IMR-90 (cell line): ENCODE measurements around the gene BCL2L11. TPM values are rescaled to one million over a fixed set of nuclear protein-coding genes. Genes with fewer than 3 reads are reported as not detected.
A peak's percentile ranks its signal among the peaks of the same experiment; 100 is the strongest.

Source experiments
- ATAC-seq: fragments of 200-7000 bp; cut with Tn5 transposase; 2 replicates; pipeline ENCODE4 v1.9.1; 2020; ENCODE audit warnings: low read depth, mild to moderate bottlenecking, moderate library complexity
- BruUV-seq: library from RNA; stranded (reverse); fragments of 400-500 nt; replicated peaks from 2 replicates; lab custom pipeline; 2021; lab: Mats Ljungman, UMichigan
- CTCF ChIA-PET: fragments of 300-600 bp; formaldehyde crosslinking; extraction: SDS; loops from one replicate; lab custom pipeline; 2021; ENCODE audit warnings: antibody characterized with exemption; lab: Yijun Ruan, JAX
- POLR2A ChIA-PET: fragments of 300-600 bp; sonication (Branson Sonifier 250); formaldehyde crosslinking; loops from one replicate; lab custom pipeline; 2022; ENCODE audit warnings: antibody characterized with exemption; ENCODE audit not compliant: unreplicated experiment; lab: Charles Lee
- DNase-seq: peaks from one replicate; pipeline ENCODE4 v3.0.0; 2013
- H2AFZ ChIP-seq: replicated peaks from 2 replicates; pipeline ENCODE3; 2013; ENCODE audit warnings: low read length, mild to moderate bottlenecking; ENCODE audit not compliant: poor library complexity
- H2AK5ac ChIP-seq: 2 replicates; pipeline ENCODE4 v1.6.1; 2013; ENCODE audit warnings: low read depth, low read length, inconsistent platforms
- H2AK9ac ChIP-seq: replicated peaks from 2 replicates; pipeline ENCODE3; 2013; ENCODE audit warnings: mild to moderate bottlenecking, low read depth, low read length, moderate library complexity; ENCODE audit not compliant: poor library complexity
- H2BK120ac ChIP-seq: 2 replicates; pipeline ENCODE4 v1.6.1; 2013; ENCODE audit warnings: low read depth, low read length, inconsistent platforms
- H2BK15ac ChIP-seq: 3 replicates; pipeline ENCODE4 v1.6.1; 2013; ENCODE audit warnings: low read depth, low read length, inconsistent platforms
- H2BK20ac ChIP-seq: 2 replicates; pipeline ENCODE4 v1.6.1; 2013; ENCODE audit warnings: low read depth, mild to moderate bottlenecking, inconsistent platforms, low read length, moderate library complexity
- H2BK5ac ChIP-seq: 2 replicates; pipeline ENCODE4 v1.6.1; 2013; ENCODE audit warnings: mild to moderate bottlenecking, low read depth, low read length, inconsistent platforms; ENCODE audit not compliant: poor library complexity, severe bottlenecking
- H3K14ac ChIP-seq: replicated peaks from 2 replicates; pipeline ENCODE4 v1.6.1; 2013; ENCODE audit warnings: low read depth, low read length, inconsistent platforms
- H3K18ac ChIP-seq: 2 replicates; pipeline ENCODE4 v1.6.1; 2013; ENCODE audit warnings: low read depth, low read length, control low read depth
- H3K23ac ChIP-seq: 2 replicates; pipeline ENCODE4 v1.6.1; 2013; ENCODE audit warnings: low read depth, low read length, inconsistent platforms
- H3K27ac ChIP-seq: 2 replicates; pipeline ENCODE4 v1.5.1; 2013; ENCODE audit warnings: mild to moderate bottlenecking, control low read depth, low read length; ENCODE audit not compliant: insufficient read depth
- H3K27me3 ChIP-seq: 2 replicates; pipeline ENCODE4 v1.6.1; 2013; ENCODE audit warnings: low read length; ENCODE audit not compliant: control insufficient read depth, insufficient read depth
- H3K36me3 ChIP-seq: 2 replicates; pipeline ENCODE4 v1.6.1; 2013; ENCODE audit warnings: low read length, mixed read lengths; ENCODE audit not compliant: control insufficient read depth, insufficient read depth
- H3K4ac ChIP-seq: 2 replicates; pipeline ENCODE4 v1.6.1; 2013; ENCODE audit warnings: low read depth, low read length, inconsistent platforms
- H3K4me1 ChIP-seq: 2 replicates; pipeline ENCODE4 v1.6.1; 2013; ENCODE audit warnings: low read length, mixed read lengths; ENCODE audit not compliant: control insufficient read depth, insufficient read depth
- H3K4me2 ChIP-seq: 2 replicates; pipeline ENCODE4 v1.6.1; 2013; ENCODE audit warnings: low read depth, mild to moderate bottlenecking, control low read depth, low read length, moderate library complexity
- H3K4me3 ChIP-seq: 2 replicates; pipeline ENCODE4 v1.5.1; 2013; ENCODE audit warnings: low read depth, mild to moderate bottlenecking, control low read depth, low read length, moderate library complexity; ENCODE audit not compliant: insufficient read depth
- H3K56ac ChIP-seq: 2 replicates; pipeline ENCODE4 v1.6.1; 2013; ENCODE audit warnings: low read length, inconsistent platforms; ENCODE audit not compliant: insufficient read depth; ENCODE audit errors: extremely low read depth
- H3K79me1 ChIP-seq, 2 experiments: 2 replicates each; pipeline ENCODE4 v1.6.1; 2013; ENCODE audit warnings: low read length in 2 of 2, inconsistent platforms in 1 of 2, low read depth in 1 of 2
- H3K9ac ChIP-seq: 2 replicates; pipeline ENCODE4 v1.6.1; 2013; ENCODE audit warnings: low read depth, low read length, control low read depth
- H3K9me1 ChIP-seq: 2 replicates; pipeline ENCODE4 v1.6.1; 2013; ENCODE audit warnings: low read length, inconsistent platforms; ENCODE audit not compliant: insufficient read depth
- H3K9me3 ChIP-seq: 2 replicates; pipeline ENCODE4 v1.6.1; 2013; ENCODE audit warnings: low read length; ENCODE audit not compliant: control insufficient read depth, insufficient read depth
- H4K20me1 ChIP-seq: 2 replicates; pipeline ENCODE4 v1.6.1; 2013; ENCODE audit warnings: low read length, inconsistent platforms; ENCODE audit not compliant: insufficient read depth
- H4K5ac ChIP-seq: 2 replicates; pipeline ENCODE4 v1.6.1; 2013; ENCODE audit warnings: mild to moderate bottlenecking, low read depth, low read length, control low read depth
- H4K8ac ChIP-seq, 2 experiments: 2 replicates each; pipeline ENCODE4 v1.6.1; 2013; ENCODE audit warnings: low read depth in 2 of 2, low read length in 2 of 2, control low read depth in 1 of 2, inconsistent platforms in 1 of 2
- H4K91ac ChIP-seq: 2 replicates; pipeline ENCODE4 v1.6.1; 2013; ENCODE audit warnings: low read depth, low read length, inconsistent platforms; ENCODE audit not compliant: insufficient read depth
- BHLHE40 ChIP-seq: fragments of 150-350 bp; IDR thresholded peaks from 2 replicates; pipeline ENCODE4 v1.6.1; 2016; ENCODE audit warnings: mild to moderate bottlenecking, low read depth, low read length
- CEBPB ChIP-seq: IDR thresholded peaks from 2 replicates; pipeline ENCODE4 v1.6.1; 2012; ENCODE audit warnings: low read depth, low read length, improper control_type of control experiment
- FOS ChIP-seq: fragments of 150-350 bp; IDR thresholded peaks from 2 replicates; pipeline ENCODE4 v1.6.1; 2016; ENCODE audit warnings: low read depth, low read length
- NFE2L2 ChIP-seq: fragments of 150-350 bp; IDR thresholded peaks from 2 replicates; pipeline ENCODE4 v1.6.1; 2016; ENCODE audit warnings: low read depth, mild to moderate bottlenecking, low read length
- USF2 ChIP-seq: fragments of 150-350 bp; IDR thresholded peaks from 2 replicates; pipeline ENCODE4 v1.6.1; 2017; ENCODE audit warnings: mild to moderate bottlenecking, antibody characterized with exemption, low read length, low read depth
- WGBS, 2 experiments: methylation state at CpG; one replicate each; pipeline versions ENCODE4 v1.1.5 to v1.1.7; 2013; ENCODE audit warnings: missing lambda C conversion rate in 2 of 2; ENCODE audit not compliant: insufficient read length in 1 of 2; ENCODE audit errors: extremely low coverage in 2 of 2; 5-methylcytosine and 5-hydroxymethylcytosine counted together
- dilution Hi-C: fragments of 300-500 bp; cut with HindIII; formaldehyde crosslinking; loops from one replicate; pipeline ENCODE4 v1.14.3; 2018; ENCODE audit warnings: low sequenced_read_pairs; ENCODE audit not compliant: unreplicated experiment
- in situ Hi-C: fragments of 300-500 bp; cut with MboI; formaldehyde crosslinking; loops from 3 replicates; pipeline ENCODE4 v1.14.3; 2019; ENCODE audit warnings: low sequenced_read_pairs, inconsistent platforms, mixed read lengths
- intact Hi-C: fragments of 100-400 bp; cut with micrococcal nuclease; formaldehyde crosslinking; loops from 2 replicates; pipeline ENCODE4 v1.10.0; 2022
- polyA plus RNA-seq, 3 experiments: library from polyadenylated mRNA; depleted of rRNA; stranded (reverse); fragments of >200 nt; gene quantifications; 2 replicates each; pipeline ENCODE4 v1.2.3, GENCODE V29; 2012; ENCODE audit warnings: low replicate concordance in 1 of 3
- total RNA-seq: library from RNA; depleted of rRNA; stranded (reverse); fragments of >200 nt; gene quantifications from 2 replicates; pipeline ENCODE4 v1.2.3, GENCODE V29; 2012

Gene BCL2L11
- total and polyA plus RNA-seq, 2 of the 4 experiments (the other 2 are of a cell fraction) = 1.1 to 1.7 TPM

DNA sequence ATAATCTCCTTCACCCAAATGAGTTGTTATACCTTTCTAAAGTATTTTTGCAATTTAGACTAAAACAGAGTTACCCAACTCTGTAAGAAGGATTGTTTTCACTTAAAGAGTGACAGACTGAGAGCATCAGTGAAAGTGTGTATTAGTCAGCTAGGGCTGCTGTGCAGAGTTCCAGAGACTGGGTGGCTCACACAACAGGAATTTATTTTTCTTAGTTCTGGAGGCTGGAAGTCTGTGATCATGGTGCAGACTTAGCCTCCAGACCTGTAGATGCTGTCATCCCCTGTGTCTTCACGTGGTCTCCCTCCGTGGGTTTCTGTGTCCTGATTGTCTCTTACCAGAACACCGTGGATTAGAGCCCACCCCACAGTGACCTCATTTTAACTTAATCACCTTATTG is 40.0 kb downstream of the BCL2L11 start:
- TF ChIP-seq BHLHE40 (peak; percentile 70), USF2 (peak; percentile 88), CEBPB (peak; percentile 84), NFE2L2 (no peak), FOS (peak; percentile 63)
- Histone ChIP-seq H3K9me1 (peaks cover 13% of the 10 kb centered on the region; the same call in 1 of the 2 replicates), H3K4ac (no peak overlapping the region), H3K4me1 (peaks cover 12% of the 10 kb centered on the region), H3K27me3 (peaks cover 7% of the 10 kb centered on the region), H4K20me1 (peaks cover 23% of the 10 kb centered on the region), H3K14ac (no peak overlapping the region), H2AFZ (no peak overlapping the region), H3K9ac (no peak overlapping the region), H3K4me3 (no peak overlapping the region), H3K79me1 (no peaks in the 10 kb centered on the region), H3K9me3 (no peaks in the 10 kb centered on the region), H3K23ac (no peak overlapping the region), H2BK15ac (no peak overlapping the region), H3K4me2 (no peak overlapping the region), H4K8ac (no peak overlapping the region), H2BK5ac (no peak overlapping the region), H4K5ac (no peak overlapping the region), H2BK20ac (no peak overlapping the region), H2AK9ac (no peak overlapping the region), H3K36me3 (peaks cover 23% of the 10 kb centered on the region; the same call in 1 of the 2 replicates), H3K27ac (no peak overlapping the region), H2BK120ac (no peak overlapping the region), H2AK5ac (no peak overlapping the region), H4K91ac (no peak overlapping the region), H3K56ac (no peak overlapping the region), H3K18ac (no peak overlapping the region)
- ChIA-PET CTCF (no interaction called here), POLR2A (no interaction called here)
- intact Hi-C loops = no loop called here
- ATAC-seq (peak; percentile 98), DNase-seq (peak; percentile 90)
- dilution Hi-C loops = no loop called here
- WGBS, 2 experiments = no CpG with 5 or more reads among the region's 3 CpGs
- in situ Hi-C loops = no loop called here
- BruUV-seq = no TSS peak
